ENCODE data around the gene EXD2. TPM values are rescaled to one million over a fixed set of nuclear protein-coding genes. Genes with fewer than 3 reads are reported as not detected.
A peak's percentile ranks its signal among the peaks of the same experiment; 100 is the strongest.

EXD2 gene
- total RNA-seq, 1 donor from 2014 or later = 21.0 TPM

- peaks cover 13% of the 10 kb centered on the region for H3K36me3 Mint-ChIP-seq (ENCODE audit: low read depth, unreplicated experiment)
- no peak overlapping the region for H3K4me3 Mint-ChIP-seq (ENCODE audit: unreplicated experiment)
- H3K27ac Mint-ChIP-seq (ENCODE audit: unreplicated experiment) = no peak overlapping the region
- peaks cover 2% of the 10 kb centered on the region for H3K27me3 Mint-ChIP-seq (ENCODE audit: unreplicated experiment)
- TF ChIP-seq CTCF (IDR thresholded peaks at IDR 0.05; ENCODE audit: unreplicated experiment) = no peak
- DNase-seq (ENCODE audit: low spot score) = no peak
- no peaks in the 10 kb centered on the region for H3K4me1 Mint-ChIP-seq (ENCODE audit: unreplicated experiment)
- H3K9me3 Mint-ChIP-seq (ENCODE audit: unreplicated experiment) = no peaks in the 10 kb centered on the region
Measured at GRCh38 chr14:69232388-69232787, 41.1 kb downstream of the EXD2 start.

GRCh38 chr14:69234106-69234505 lies 42.8 kb downstream of the EXD2 start:
- Mint-ChIP-seq H3K4me1 (ENCODE audit: unreplicated experiment) (no peaks in the 10 kb centered on the region), H3K36me3 (ENCODE audit: low read depth, unreplicated experiment) (peaks cover 19% of the 10 kb centered on the region), H3K27ac (ENCODE audit: unreplicated experiment) (no peak overlapping the region), H3K27me3 (ENCODE audit: unreplicated experiment) (peaks cover 2% of the 10 kb centered on the region), H3K9me3 (ENCODE audit: unreplicated experiment) (no peaks in the 10 kb centered on the region), H3K4me3 (ENCODE audit: unreplicated experiment) (no peak overlapping the region)
- no peak for TF ChIP-seq CTCF (IDR thresholded peaks at IDR 0.05; ENCODE audit: unreplicated experiment)
- DNase-seq (ENCODE audit: low spot score) = no peak

- H3K36me3 Mint-ChIP-seq (ENCODE audit: low read depth, unreplicated experiment) = peaks cover 24% of the 10 kb centered on the region
Measured at GRCh38 chr14:69235708-69236107, 44.4 kb downstream of the EXD2 start.

GRCh38 chr14:69237142-69237541 lies 45.8 kb downstream of the EXD2 start:
- no peaks in the 10 kb centered on the region for H3K9me3 Mint-ChIP-seq (ENCODE audit: unreplicated experiment)
- H3K4me3 Mint-ChIP-seq (ENCODE audit: unreplicated experiment) = no peak overlapping the region
- no peak for TF ChIP-seq CTCF (IDR thresholded peaks at IDR 0.05; ENCODE audit: unreplicated experiment)
- H3K27ac Mint-ChIP-seq (ENCODE audit: unreplicated experiment) = no peak overlapping the region
- H3K4me1 Mint-ChIP-seq (ENCODE audit: unreplicated experiment) = peaks cover 6% of the 10 kb centered on the region
- peaks cover 29% of the 10 kb centered on the region for H3K36me3 Mint-ChIP-seq (ENCODE audit: low read depth, unreplicated experiment)
- no peak for DNase-seq (ENCODE audit: low spot score)
- H3K27me3 Mint-ChIP-seq (ENCODE audit: unreplicated experiment) = peaks cover 2% of the 10 kb centered on the region

More at GRCh38 chr14:69235708-69236107, 44.4 kb downstream of the EXD2 start:
- no peaks in the 10 kb centered on the region for H3K4me1 Mint-ChIP-seq (ENCODE audit: unreplicated experiment)
- TF ChIP-seq CTCF (IDR thresholded peaks at IDR 0.05; ENCODE audit: unreplicated experiment) = no peak
- H3K4me3 Mint-ChIP-seq (ENCODE audit: unreplicated experiment) = peak overlapping the region; percentile 14
- DNase-seq (ENCODE audit: low spot score) = no peak
- no peak overlapping the region for H3K27ac Mint-ChIP-seq (ENCODE audit: unreplicated experiment)
- H3K27me3 Mint-ChIP-seq (ENCODE audit: unreplicated experiment) = peaks cover 2% of the 10 kb centered on the region
- no peaks in the 10 kb centered on the region for H3K9me3 Mint-ChIP-seq (ENCODE audit: unreplicated experiment)

- Mint-ChIP-seq H3K9me3 (ENCODE audit: unreplicated experiment) (no peaks in the 10 kb centered on the region), H3K27ac (ENCODE audit: unreplicated experiment) (no peak overlapping the region), H3K4me1 (ENCODE audit: unreplicated experiment) (peaks cover 6% of the 10 kb centered on the region), H3K36me3 (ENCODE audit: low read depth, unreplicated experiment) (peaks cover 29% of the 10 kb centered on the region), H3K27me3 (ENCODE audit: unreplicated experiment) (peaks cover 2% of the 10 kb centered on the region), H3K4me3 (ENCODE audit: unreplicated experiment) (no peak overlapping the region)
- no peak for DNase-seq (ENCODE audit: low spot score)
- no peak for TF ChIP-seq CTCF (IDR thresholded peaks at IDR 0.05; ENCODE audit: unreplicated experiment)
Measured at GRCh38 chr14:69237584-69237983, 46.3 kb downstream of the EXD2 start.

Data from endothelial cell (in vitro differentiated cells).